Smooth muscle cell (in vitro differentiated cells): ENCODE measurements around the gene FBXL13. TPM values are rescaled to one million over a fixed set of nuclear protein-coding genes. Genes with fewer than 3 reads are reported as not detected.
"Not testable (repeated sequence)": the region's sequence is repeated elsewhere in the genome, so short reads cannot be mapped to it uniquely, and the experiment has no call there.

Experiments
- DNase-seq: peaks from one replicate; lab custom pipeline; 2025; ENCODE audit not compliant: unreplicated experiment; lab: John Stamatoyannopoulos, UW
- H2AFZ ChIP-seq: fragments of 200-600 bp; sonication (generic); 2 replicates; pipeline ENCODE4 v1.6.0; 2016; ENCODE audit warnings: antibody characterized with exemption, low read depth, mild to moderate bottlenecking
- H3F3A ChIP-seq: fragments of 200-600 bp; sonication (generic); 2 replicates; pipeline ENCODE4 v1.6.0; 2017; ENCODE audit warnings: antibody characterized with exemption, low read depth
- H3K27ac ChIP-seq: fragments of 200-600 bp; sonication (generic); 2 replicates; pipeline ENCODE4 v1.5.1; 2016; ENCODE audit warnings: low read depth, mild to moderate bottlenecking
- H3K27me3 ChIP-seq: fragments of 200-600 bp; sonication (generic); 2 replicates; pipeline ENCODE4 v1.6.1; 2016; ENCODE audit warnings: low read depth, mild to moderate bottlenecking
- H3K36me3 ChIP-seq: fragments of 200-600 bp; sonication (generic); 2 replicates; pipeline ENCODE4 v1.5.1; 2016; ENCODE audit warnings: low read depth
- H3K4me1 ChIP-seq: fragments of 200-600 bp; sonication (generic); 2 replicates; pipeline ENCODE4 v1.5.1; 2016; ENCODE audit warnings: low read depth
- H3K4me2 ChIP-seq: fragments of 200-600 bp; sonication (generic); 2 replicates; pipeline ENCODE4 v1.6.0; 2016; ENCODE audit warnings: mild to moderate bottlenecking
- H3K4me3 ChIP-seq: fragments of 200-600 bp; sonication (generic); 2 replicates; pipeline ENCODE4 v1.5.1; 2016; ENCODE audit warnings: mild to moderate bottlenecking
- H3K79me2 ChIP-seq: fragments of 200-600 bp; sonication (generic); 2 replicates; pipeline ENCODE4 v1.6.0; 2016; ENCODE audit warnings: low read depth, mild to moderate bottlenecking
- H3K9ac ChIP-seq: fragments of 200-600 bp; sonication (generic); 2 replicates; pipeline ENCODE4 v1.6.0; 2016; ENCODE audit warnings: low read depth
- H3K9me3 ChIP-seq: fragments of 200-600 bp; sonication (generic); replicated peaks from 2 replicates; pipeline ENCODE4 v1.5.1; 2016; ENCODE audit warnings: low read depth
- H4K20me1 ChIP-seq: fragments of 200-600 bp; sonication (generic); 2 replicates; pipeline ENCODE4 v1.6.0; 2016; ENCODE audit warnings: low read depth
- WGBS: methylation state at CpG from one replicate; pipeline ENCODE4 v1.1.7; 2016; ENCODE audit warnings: low lambda C conversion rate; 5-methylcytosine and 5-hydroxymethylcytosine counted together
- polyA plus RNA-seq: library from polyadenylated mRNA; unstranded; fragments of >200 nt; fragmentation: Nextera tagmentation; extraction: Ambion mirVana; gene quantifications from 2 replicates; pipeline ENCODE4 v1.2.1, GENCODE V29; 2016
- total RNA-seq: library from RNA; depleted of rRNA; stranded (reverse); fragments of >200 nt; gene quantifications from 2 replicates; pipeline ENCODE4 v1.2.3, GENCODE V29; 2014
- TF ChIP-seq, protein P1 (sequence below): fragments of 200-600 bp; sonication (generic); IDR thresholded peaks from 2 replicates; pipeline ENCODE4 v1.5.1; 2017; ENCODE audit warnings: borderline replicate concordance, mild to moderate bottlenecking, antibody characterized with exemption; ENCODE audit not compliant: insufficient read depth, poor library complexity, severe bottlenecking

The FBXL13 gene
- total and polyA plus RNA-seq, 2 experiments from 2014 or later: 2.6 to 12.1 TPM

- DNase-seq: no peak
- H3K79me2 ChIP-seq: no peaks in the 10 kb centered on the region
Observed at GRCh38 chr7:102908676-102909075, 165.9 kb downstream of the FBXL13 start.

DNA sequence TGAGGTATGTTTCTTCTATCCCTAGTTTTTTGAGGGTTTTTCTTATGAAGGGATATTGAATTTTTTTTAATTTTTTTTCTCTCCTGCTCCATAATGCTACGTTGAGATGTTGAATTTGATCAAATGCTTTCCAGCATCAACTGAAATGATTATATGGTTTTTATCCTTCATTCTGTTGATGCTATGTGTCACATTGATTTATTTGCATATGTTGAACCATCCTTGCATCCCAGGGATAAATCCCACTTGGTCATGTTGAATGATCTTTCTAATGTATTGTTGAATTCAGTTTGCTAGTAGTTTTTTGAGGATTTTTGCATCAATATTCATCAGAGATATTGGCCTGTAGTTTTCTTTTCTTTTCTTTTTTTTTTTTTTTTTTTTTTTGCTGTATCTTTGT lies 171.0 kb downstream of the FBXL13 start:
- not testable (repeated sequence) for H3F3A ChIP-seq, H4K20me1 ChIP-seq, H3K27ac ChIP-seq, H3K79me2 ChIP-seq, H3K4me3 ChIP-seq, H3K36me3 ChIP-seq, H3K4me1 ChIP-seq, DNase-seq, H3K9ac ChIP-seq, H2AFZ ChIP-seq, H3K27me3 ChIP-seq, H3K9me3 ChIP-seq, H3K4me2 ChIP-seq
- 97% methylated on average over 1 of the region's 1 CpG for WGBS

More at GRCh38 chr7:102908676-102909075, 165.9 kb downstream of the FBXL13 start:
- Histone ChIP-seq H3F3A (no peaks in the 10 kb centered on the region), H3K4me1 (no peaks in the 10 kb centered on the region), H3K36me3 (no peaks in the 10 kb centered on the region), H2AFZ (no peak overlapping the region), H3K27ac (no peak overlapping the region), H3K4me3 (no peak overlapping the region), H4K20me1 (no peaks in the 10 kb centered on the region), H3K27me3 (no peaks in the 10 kb centered on the region), H3K9me3 (no peaks in the 10 kb centered on the region), H3K9ac (no peak overlapping the region), H3K4me2 (no peak overlapping the region)
- TF ChIP-seq, protein P1, sequence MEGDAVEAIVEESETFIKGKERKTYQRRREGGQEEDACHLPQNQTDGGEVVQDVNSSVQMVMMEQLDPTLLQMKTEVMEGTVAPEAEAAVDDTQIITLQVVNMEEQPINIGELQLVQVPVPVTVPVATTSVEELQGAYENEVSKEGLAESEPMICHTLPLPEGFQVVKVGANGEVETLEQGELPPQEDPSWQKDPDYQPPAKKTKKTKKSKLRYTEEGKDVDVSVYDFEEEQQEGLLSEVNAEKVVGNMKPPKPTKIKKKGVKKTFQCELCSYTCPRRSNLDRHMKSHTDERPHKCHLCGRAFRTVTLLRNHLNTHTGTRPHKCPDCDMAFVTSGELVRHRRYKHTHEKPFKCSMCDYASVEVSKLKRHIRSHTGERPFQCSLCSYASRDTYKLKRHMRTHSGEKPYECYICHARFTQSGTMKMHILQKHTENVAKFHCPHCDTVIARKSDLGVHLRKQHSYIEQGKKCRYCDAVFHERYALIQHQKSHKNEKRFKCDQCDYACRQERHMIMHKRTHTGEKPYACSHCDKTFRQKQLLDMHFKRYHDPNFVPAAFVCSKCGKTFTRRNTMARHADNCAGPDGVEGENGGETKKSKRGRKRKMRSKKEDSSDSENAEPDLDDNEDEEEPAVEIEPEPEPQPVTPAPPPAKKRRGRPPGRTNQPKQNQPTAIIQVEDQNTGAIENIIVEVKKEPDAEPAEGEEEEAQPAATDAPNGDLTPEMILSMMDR: no peak

GRCh38 chr7:102902052-102902451 lies 172.5 kb downstream of the FBXL13 start:
- not testable (repeated sequence) for H3K4me1 ChIP-seq, DNase-seq

DNA sequence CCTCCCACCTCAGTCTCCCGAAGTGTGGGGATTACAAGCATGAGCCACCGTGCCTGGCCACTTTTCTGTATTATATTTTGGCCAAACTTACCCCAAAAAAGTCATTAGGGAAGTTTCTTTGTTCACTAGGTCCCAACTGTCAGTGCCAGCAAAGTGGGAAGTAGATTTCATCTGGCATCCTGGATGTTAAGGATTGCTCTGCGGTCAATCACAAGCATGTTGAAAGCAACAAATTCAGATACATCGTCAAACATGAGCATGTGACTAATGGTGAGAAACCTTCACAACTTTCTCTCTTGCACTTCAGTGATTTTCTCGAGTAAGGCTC lies 176.1 kb downstream of the FBXL13 start:
- H2AFZ ChIP-seq: no peak overlapping the region
- H3K4me2 ChIP-seq: no peak overlapping the region
- DNase-seq: no peak
- no peaks in the 10 kb centered on the region for H3K4me1 ChIP-seq
- H4K20me1 ChIP-seq: no peaks in the 10 kb centered on the region
- no peak overlapping the region for H3K4me3 ChIP-seq
- H3K27me3 ChIP-seq: no peaks in the 10 kb centered on the region
- H3F3A ChIP-seq: no peaks in the 10 kb centered on the region
- TF ChIP-seq, protein P1: no peak
- no peaks in the 10 kb centered on the region for H3K79me2 ChIP-seq
- no peak overlapping the region for H3K27ac ChIP-seq
- 96% methylated on average over 5 of the region's 5 CpGs for WGBS
- H3K9ac ChIP-seq: no peak overlapping the region
- no peaks in the 10 kb centered on the region for H3K9me3 ChIP-seq
- no peaks in the 10 kb centered on the region for H3K36me3 ChIP-seq

More at GRCh38 chr7:102902052-102902451, 172.5 kb downstream of the FBXL13 start:
- not testable (repeated sequence) for H3K9ac ChIP-seq, H3K27me3 ChIP-seq, H3F3A ChIP-seq, H3K4me2 ChIP-seq, H3K79me2 ChIP-seq, H3K27ac ChIP-seq, H3K36me3 ChIP-seq, H3K4me3 ChIP-seq, H2AFZ ChIP-seq, H3K9me3 ChIP-seq, H4K20me1 ChIP-seq
- 92% methylated on average over 2 of the region's 2 CpGs for WGBS

DNA sequence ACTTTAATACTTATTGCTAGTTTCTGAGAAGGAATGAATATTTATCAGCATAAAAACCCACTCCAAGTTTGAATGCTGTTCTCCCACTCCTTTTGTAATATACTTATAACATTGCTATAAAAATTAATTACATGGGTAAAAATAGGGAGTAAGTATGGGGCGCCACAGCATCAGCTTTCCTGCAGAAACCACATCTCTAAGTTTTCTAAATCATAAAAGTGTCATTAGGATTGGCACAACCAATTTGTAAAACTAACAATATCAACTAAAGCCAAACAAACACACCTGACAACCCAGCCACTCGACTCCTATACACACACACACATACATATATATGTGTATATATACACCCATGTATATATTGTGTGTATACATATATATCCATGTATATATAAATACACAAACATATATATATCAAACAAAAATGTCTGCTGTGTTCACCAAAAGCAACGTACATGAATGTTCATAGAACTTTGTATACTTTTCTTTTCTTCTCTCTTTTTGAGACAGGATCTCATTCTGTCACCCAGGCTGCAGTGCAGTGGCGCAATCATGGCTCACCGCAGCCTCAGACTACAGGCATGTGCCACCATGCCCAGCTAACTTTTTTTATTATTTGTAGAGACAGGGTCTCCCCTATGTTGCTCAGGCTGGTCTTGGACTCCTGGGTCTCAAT lies 176.6 kb downstream of the FBXL13 start:
- Histone ChIP-seq H2AFZ (no peak overlapping the region), H3F3A (no peaks in the 10 kb centered on the region), H4K20me1 (no peaks in the 10 kb centered on the region), H3K36me3 (no peaks in the 10 kb centered on the region), H3K79me2 (no peaks in the 10 kb centered on the region), H3K4me3 (no peak overlapping the region), H3K4me2 (no peak overlapping the region), H3K27me3 (no peaks in the 10 kb centered on the region), H3K9ac (no peak overlapping the region), H3K9me3 (no peaks in the 10 kb centered on the region), H3K4me1 (no peaks in the 10 kb centered on the region), H3K27ac (no peak overlapping the region)
- WGBS: 96% methylated on average over 5 of the region's 5 CpGs
- TF ChIP-seq, protein P1: no peak
- no peak for DNase-seq
